ENCODE results near the gene ZNF695.
"Not testable (repeated sequence)": the region's sequence is repeated elsewhere in the genome, so short reads cannot be mapped to it uniquely, and the experiment has no call there.

The ZNF695 gene

DNA sequence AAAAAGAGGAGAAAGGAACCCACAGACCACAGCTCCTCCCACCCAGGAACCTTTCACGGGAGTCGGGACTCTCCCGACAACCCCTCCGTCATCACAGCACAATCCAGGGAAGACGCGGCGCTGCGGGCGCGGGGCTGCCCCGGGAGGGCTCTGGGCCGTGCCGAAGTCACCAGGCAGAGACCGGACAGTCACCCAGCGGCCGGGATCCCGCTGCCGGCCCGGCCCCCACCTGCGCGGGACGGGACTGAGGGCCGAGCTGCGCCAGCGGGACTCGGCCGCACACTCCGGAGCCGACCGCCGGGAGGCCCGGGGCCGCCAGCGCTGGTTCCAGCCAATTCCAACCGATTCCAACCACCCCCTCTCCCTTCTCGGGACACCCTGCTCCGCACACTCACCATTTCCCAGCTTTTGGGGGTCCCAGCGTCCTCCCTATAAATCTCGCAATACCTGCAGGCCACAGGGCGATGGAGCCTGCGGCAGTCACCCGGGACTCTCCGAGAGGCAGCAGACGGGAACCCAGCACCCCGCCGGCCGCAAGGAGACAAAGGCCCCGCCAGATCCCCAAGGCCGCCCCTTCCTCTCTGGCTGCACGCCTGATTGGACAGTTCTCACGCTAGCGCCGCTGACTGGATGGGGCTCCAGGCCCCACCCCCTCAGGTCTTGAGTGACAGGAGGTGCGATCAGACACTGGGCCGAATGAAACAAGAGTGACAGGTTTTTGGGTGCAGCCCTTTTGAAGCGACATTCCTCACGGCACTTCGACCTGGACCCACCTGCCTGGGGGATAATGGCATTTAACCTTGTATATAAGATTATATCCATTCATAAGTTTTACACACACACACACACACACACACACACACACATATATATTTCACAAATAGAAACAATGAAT is at the start of gene ZNF695:
ZNF695 (minus strand) TSS at position 547 of the 895 bp plus-strand sequence; CDS start at position 398, 149 bp downstream.
- DNase-seq, result peak; percentile 88 to 91

DNA sequence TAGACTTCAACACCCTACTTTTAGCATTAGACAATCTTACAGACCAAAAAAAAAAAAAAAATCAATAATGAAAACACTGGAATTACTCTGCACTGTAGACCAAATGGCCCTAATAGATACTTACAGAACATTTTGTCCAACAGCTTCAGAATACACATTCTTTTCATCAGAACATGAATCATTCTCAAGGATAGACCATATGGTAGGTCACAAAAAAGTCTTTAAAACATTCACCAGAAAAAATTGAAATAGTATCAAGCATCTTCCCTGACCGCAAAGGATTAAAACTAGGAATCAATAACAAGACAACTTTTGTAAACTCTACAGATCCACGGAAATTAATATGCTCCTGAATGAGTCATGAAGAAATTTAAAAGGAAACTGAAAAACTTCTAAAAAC is 48.2 kb upstream of the ZNF695 start:
- no peak for DNase-seq

- DNase-seq, result no peak
These were observed 47.1 kb upstream of the ZNF695 start for GRCh38 chr1:247054992-247055415.

GRCh38 chr1:247047702-247048101 is 39.8 kb upstream of the ZNF695 start:
- DNase-seq, result no peak

- no peak for DNase-seq
These were observed 39.4 kb upstream of the ZNF695 start for GRCh38 chr1:247047260-247047659.

- DNase-seq, result no peak
These were observed 35.5 kb upstream of the ZNF695 start for GRCh38 chr1:247043406-247043805.

GRCh38 chr1:247037511-247038320 is 29.9 kb upstream of the ZNF695 start:
- no peak for DNase-seq

GRCh38 chr1:247032306-247032705 is 24.4 kb upstream of the ZNF695 start:
- not testable (repeated sequence) for DNase-seq

DNA sequence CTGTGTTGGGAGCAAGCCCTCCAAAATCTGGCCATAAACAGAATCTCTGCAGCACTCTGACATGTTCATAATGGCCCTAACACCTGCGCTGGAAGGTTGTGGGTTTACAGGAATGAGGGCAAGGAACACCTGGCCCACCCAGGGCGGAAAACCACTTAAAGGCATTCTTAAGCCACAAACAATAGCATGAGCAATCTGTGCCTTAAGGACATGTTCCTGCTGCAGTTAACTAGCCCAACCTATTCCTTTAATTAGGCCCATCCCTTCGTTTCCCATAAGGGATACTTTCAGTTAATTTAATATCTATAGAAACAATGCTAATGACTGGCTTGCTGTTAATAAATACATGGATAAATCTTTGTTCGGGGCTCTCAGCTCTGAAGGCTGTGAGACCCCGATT is 16.8 kb upstream of the ZNF695 start:
- DNase-seq, result not testable (repeated sequence)

GRCh38 chr1:247013391-247013790 is 5.5 kb upstream of the ZNF695 start:
- no peak for DNase-seq

GRCh38 chr1:247008406-247008799 is 546 bp upstream of the ZNF695 start:
- no peak for DNase-seq

DNA sequence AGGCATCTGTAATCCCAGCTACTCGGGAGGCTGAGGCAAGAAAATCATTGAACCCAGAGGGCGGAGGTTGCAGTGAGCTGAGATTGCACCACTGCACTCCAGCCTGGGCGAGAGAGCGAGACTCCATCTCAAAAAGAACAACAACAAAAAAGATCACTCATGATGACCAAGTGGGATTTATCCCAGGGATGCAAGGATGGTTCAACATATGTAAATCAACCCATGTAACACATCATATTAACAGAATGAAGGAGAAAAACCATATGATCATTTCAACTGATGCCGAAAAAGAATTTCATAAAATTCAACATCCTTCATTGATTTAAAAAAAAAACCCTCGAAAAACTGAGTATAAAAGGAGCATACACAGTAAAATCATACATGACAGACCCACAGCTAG is 3.8 kb downstream of the ZNF695 start:
- DNase-seq, result not testable (repeated sequence)

DNA sequence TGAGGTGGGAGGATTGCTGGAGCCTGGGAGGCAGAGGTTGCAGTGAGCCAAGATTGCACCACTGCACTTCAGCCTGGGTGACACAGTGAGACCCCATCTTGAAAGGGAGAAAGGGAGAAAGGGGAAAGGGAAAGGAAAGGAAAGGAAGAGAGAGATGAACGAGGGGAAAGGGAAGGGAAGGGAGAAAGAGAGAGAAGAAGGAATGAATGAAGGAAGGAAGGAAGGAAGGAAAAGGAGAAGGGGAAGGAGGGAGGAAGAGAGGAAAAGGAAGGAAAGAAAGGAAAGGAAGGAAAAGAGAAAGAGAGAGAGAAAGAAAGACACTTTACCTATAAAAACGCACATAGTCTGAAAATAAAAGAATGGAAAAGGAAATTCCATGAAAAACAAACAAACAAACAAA is 18.0 kb downstream of the ZNF695 start:
- DNase-seq, result no peak

- DNase-seq, result no peak
These were observed 19.5 kb downstream of the ZNF695 start for GRCh38 chr1:246988316-246988715.

DNA sequence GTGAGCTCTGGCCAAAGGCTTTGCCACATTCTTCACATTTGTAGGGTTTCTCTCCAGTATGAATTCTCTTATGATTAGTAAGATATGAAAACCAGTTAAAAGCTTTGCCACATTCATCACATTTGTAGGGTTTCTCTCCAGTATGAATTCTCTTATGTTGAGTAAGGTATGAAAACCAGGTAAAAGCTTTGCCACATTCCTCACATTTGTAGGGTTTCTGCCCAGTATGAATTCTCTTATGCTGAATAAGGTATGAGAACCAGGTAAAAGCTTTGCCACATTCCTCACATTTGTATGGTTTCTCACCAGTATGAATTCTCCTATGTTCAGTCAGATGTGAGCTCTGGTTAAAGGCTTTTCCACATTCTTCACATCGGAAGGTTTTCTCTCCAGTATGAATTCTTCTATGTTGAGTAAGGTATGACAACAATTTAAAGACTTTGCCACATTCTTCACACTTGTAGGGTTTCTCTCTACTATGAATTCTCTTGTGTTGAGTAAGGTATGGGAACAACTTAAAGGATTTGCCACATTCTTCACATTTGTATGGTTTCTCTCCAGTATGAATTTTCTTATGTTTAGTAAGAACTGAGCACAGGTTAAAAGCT is 20.7 kb downstream of the ZNF695 start:
- DNase-seq, result no peak

- no peak for DNase-seq
These were observed 29.1 kb downstream of the ZNF695 start for GRCh38 chr1:246978785-246979184.

DNA sequence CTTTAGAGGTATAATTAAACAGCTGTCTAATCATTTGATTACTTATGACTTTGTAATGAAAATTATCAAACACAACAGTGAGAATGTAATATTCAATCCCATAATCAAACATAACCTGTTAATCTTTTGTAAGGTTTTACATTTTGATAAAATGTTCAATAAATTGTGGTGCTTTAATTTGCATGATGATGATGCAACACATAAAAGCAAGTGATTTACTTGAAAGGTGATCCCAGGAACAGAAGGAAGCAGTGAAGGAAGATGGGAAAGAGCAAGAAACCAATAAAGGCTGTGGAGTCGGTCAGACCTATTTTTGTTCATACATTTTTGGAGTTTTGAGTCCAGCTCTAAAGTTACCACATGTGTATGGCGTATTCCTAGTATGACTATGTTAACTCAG is 29.6 kb downstream of the ZNF695 start:
- DNase-seq, result no peak

DNA sequence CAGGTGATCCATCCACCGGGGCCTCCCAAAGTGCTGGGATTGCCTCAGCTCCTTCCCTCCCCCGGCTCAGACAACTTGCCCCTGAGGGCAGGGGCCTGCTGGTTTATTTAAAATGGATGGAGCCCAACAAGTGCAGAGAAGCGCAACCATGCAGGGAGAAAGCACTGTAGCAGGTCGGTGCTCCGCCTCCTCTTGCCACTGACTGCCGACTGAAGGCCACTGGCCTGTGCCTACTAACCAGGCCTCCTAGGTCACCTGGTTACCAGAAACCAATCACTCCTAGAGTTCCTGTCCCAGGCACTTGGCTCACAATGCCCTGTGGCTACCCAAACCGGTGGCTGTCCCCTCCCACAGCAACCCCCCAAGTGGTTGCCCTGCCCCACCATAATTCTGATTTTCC is 35.9 kb downstream of the ZNF695 start:
- DNase-seq, result no peak

- DNase-seq, result peak; percentile 7 to 63
These were observed 36.7 kb downstream of the ZNF695 start for GRCh38 chr1:246971090-246971721.

DNA sequence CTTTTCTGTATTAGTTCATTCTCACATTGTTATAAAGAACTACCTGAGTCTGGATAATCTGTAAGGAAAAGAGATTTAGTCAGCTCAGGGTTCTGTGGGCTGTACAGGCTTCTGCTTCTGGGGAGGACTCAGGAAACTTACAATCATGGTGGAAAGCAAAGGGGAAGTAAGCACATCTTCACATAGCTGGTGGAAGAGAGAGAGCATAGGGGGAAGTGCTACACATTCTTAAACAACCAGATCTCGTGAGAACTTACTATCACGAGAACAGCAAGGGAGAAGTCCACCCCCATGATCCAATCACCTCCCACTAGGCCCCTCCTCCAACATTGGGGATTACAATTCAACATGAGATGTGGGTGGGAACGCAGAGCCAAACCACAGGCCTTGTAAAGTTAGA is 38.2 kb downstream of the ZNF695 start:
- DNase-seq, result no peak

DNA sequence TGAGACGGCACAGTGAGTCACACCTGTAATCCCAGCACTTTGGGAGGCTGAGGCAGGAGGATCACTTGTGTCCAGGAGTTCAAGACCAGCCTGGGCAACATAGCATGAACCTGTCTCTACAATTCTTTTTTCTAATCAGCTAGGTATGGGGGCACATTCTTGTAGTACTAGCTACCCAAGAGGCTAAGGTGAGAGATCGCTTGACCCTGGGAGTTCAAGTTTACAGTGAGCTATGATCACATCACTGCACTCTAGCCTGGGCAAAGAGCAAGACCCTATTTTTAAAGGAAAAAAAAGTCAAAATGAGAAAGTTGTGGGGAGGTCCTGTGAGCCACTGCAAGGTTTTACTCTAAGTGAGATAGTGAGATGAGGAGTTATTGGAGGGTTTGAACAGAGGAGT is 41.4 kb downstream of the ZNF695 start:
- DNase-seq, result no peak

GRCh38 chr1:246959944-246960693 is 47.7 kb downstream of the ZNF695 start:
- peak; percentile 88 to 96 for DNase-seq

Measured in inflammatory macrophage treated with lipopolysaccharide for 1 hour (primary cell).